HG03060 (cell line): ENCODE results near the gene TTC3.

ENCODE experiments used
- ATAC-seq: cut with Tn5 transposase; IDR thresholded peaks from one replicate; pipeline ENCODE4 v1.9.1; 2021; ENCODE audit warnings: low read depth, moderate number of reproducible peaks; ENCODE audit not compliant: unreplicated experiment

Gene TTC3

DNA sequence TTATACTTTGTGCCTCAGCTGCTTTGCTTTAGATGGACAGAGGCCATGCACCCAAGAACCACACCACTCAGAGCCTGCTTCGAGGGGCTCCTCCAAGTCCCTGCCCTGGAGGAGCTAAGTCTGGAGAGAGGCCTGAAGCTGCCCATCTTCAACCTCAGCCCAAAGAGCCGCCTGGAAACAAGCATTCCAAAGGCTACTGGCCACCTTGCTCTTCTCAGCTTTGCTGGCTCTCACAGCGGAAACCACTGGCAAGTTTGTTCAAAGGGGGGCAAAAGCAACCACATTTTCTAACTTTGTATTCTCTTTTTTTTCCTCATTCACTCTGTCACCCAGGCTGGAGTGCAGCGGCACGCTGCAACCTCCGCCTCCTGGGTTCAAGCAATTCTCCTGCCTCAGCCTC lies 170.9 kb downstream of the TTC3 start:
- no peak for ATAC-seq

DNA sequence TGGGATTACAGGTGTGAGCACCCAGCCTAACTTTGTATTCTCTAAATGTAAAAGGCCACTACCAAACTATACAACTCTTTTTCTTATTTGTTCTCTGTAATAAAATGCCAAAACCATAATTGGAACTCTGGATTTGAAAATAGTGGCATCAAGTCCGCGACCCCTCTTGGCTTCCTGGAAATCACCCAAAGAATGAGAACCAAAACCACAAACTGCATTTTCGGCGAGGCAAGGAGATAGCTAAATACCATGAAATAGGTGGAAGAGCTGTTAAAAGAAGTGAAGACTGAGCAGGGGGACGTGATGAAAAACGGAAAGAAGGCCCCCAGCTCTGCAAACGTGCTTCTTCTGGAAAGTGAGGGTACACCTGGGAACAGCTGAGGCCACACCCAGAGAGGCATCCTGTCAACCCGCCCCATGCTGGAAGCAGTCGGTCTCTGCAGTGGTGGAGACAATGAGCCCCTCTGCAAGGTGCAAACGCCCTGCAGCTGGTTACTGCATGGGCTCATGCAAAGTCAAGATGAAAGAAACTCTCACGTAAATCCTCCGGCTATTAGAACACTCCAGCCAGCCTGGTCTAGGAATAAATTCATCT lies 171.5 kb downstream of the TTC3 start:
- no peak for ATAC-seq

DNA sequence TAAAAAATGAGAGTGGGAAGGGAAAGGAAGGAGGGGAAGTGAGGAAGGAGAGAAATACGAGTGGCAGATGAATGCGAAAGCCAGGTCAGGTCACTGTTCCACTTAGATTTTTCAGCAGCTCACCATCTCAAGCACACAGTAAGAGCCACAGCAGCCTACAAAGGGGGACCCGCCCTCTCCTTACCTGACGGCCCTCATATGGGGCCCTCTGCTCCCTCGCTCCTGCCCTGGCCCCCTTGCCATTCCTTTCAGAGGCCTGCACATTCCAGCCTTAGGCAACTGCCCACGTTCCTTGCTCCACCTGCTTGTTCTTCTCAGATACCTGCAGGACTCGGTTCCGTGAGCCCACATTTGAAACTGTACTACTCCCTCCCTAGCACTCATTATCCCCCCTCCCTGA lies 172.1 kb downstream of the TTC3 start:
- ATAC-seq: no peak

DNA sequence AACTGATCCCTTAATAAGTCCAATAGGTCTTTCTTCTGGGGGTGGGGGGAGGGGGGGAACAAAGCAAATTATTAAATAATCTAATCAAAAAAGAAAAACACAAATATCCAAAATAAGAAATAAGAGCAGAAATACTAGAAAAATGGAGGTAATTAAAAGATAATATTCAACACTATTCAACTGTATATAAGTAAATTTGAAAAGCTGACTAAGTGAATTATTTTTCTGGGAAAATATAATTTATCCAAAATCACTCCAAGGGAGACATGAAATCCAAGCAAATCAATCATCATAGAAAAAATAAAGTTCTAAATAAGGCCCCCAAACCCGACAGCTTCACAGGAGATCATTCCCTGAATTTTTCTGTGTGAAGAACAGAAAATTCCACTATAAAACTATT lies 175.2 kb downstream of the TTC3 start:
- ATAC-seq: no peak

DNA sequence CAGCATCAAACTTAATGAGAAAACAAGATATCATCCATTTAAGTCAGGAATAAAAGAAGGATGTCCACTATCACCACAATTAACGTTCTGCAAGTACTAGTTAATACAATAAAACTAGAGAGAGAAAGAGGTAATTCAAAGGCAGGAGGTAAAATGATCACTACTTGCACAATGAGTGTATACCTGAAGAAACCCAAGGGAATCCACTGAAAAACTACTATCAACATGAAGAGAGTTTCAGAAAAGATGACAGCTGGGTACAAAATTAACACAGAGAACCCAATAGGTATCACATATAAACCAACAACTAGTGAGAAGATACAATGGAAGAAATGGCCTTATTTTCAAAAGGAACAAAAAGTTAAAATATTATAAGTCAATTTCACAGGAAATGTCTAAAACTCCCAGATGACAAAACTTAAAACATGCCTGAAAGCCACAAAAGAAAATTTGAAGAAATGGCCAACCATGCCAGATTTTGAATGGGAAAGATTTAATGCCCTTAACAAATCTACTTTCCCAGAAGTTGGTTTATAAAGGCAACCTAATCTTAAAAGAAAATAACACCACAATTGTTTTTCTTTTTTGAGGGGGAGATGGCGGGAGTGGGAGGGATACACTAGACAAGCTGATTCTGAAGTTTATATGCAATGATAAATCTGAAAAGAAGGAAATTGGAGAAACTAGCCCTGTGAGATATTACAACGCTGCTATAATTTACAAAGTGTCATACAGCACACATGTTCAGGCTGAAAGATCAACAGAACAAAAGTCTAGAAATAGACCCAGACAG lies 176.3 kb downstream of the TTC3 start:
- no peak for ATAC-seq

DNA sequence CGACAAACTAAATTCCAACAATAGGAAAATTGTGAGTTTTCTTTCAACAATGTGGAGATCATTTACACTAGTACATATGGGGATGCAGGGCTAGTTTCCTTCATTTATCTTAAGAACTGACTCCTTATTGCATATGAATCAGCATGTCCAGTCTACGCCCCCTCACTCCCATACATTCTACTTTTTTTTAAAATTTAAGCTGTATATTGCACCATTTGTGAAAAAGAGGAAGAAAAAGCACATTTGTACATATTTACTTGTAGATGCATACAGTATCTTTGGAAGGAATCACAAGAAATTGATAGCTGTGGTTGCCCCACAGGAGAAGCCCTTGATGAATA lies 178.2 kb downstream of the TTC3 start:
- ATAC-seq: no peak
